ENCODE measurements around the gene FAM168A.

FAM168A gene

GRCh38 chr11:73393011-73393380 is 204.9 kb downstream of the FAM168A start:
- Histone ChIP-seq H3K4me2 (ENCODE audit: low read length) (no peak overlapping the region), H3K4me3 (ENCODE audit: low read length) (no peak overlapping the region), H4K20me1 (ENCODE audit: insufficient read depth, low read length) (peaks cover 14% of the 10 kb centered on the region), H3K9me3 (ENCODE audit: insufficient read depth, low read length) (no peaks in the 10 kb centered on the region), H3K9ac (ENCODE audit: low read length) (no peak overlapping the region), H3K4me1 (ENCODE audit: low read length) (no peaks in the 10 kb centered on the region), H3K27ac (ENCODE audit: low read length) (no peak overlapping the region), H3K79me2 (ENCODE audit: low read length) (peaks cover 21% of the 10 kb centered on the region), H3K27me3 (ENCODE audit: low read depth, low read length) (no peaks in the 10 kb centered on the region), H3K36me3 (replicated peaks; ENCODE audit: low read depth, low read length) (peaks cover 37% of the 10 kb centered on the region), H2AFZ (ENCODE audit: low read depth, low read length) (no peak overlapping the region)
- TF ChIP-seq CTCF (IDR thresholded peaks at IDR 0.05; ENCODE audit: low read depth, low read length) (no peak), EZH2phosphoT487 (IDR thresholded peaks at IDR 0.05; ENCODE audit: low read depth) (no peak)

- Histone ChIP-seq H3K9me3 (ENCODE audit: insufficient read depth, low read length) (no peaks in the 10 kb centered on the region), H3K27me3 (ENCODE audit: low read depth, low read length) (no peaks in the 10 kb centered on the region), H4K20me1 (ENCODE audit: insufficient read depth, low read length) (peaks cover 17% of the 10 kb centered on the region), H3K4me3 (ENCODE audit: low read length) (no peak overlapping the region), H3K79me2 (ENCODE audit: low read length) (peaks cover 28% of the 10 kb centered on the region), H3K36me3 (replicated peaks; ENCODE audit: low read depth, low read length) (peaks cover 33% of the 10 kb centered on the region), H3K9ac (ENCODE audit: low read length) (no peak overlapping the region), H3K4me2 (ENCODE audit: low read length) (no peak overlapping the region), H3K27ac (ENCODE audit: low read length) (no peak overlapping the region), H3K4me1 (ENCODE audit: low read length) (peaks cover 2% of the 10 kb centered on the region), H2AFZ (ENCODE audit: low read depth, low read length) (no peak overlapping the region)
- no peak for TF ChIP-seq EZH2phosphoT487 (IDR thresholded peaks at IDR 0.05; ENCODE audit: low read depth)
- TF ChIP-seq CTCF (IDR thresholded peaks at IDR 0.05; ENCODE audit: low read depth, low read length), result no peak
These were observed 205.6 kb downstream of the FAM168A start for GRCh38 chr11:73392108-73393010.

- no peak overlapping the region for H3K4me3 ChIP-seq (ENCODE audit: low read length)
- H3K9ac ChIP-seq (ENCODE audit: low read length), result no peak overlapping the region
- peaks cover 35% of the 10 kb centered on the region for H3K79me2 ChIP-seq (ENCODE audit: low read length)
- peaks cover 28% of the 10 kb centered on the region for H3K36me3 ChIP-seq (replicated peaks; ENCODE audit: low read depth, low read length)
- H3K27ac ChIP-seq (ENCODE audit: low read length), result no peak overlapping the region
- no peak overlapping the region for H3K4me2 ChIP-seq (ENCODE audit: low read length)
- peaks cover 17% of the 10 kb centered on the region for H4K20me1 ChIP-seq (ENCODE audit: insufficient read depth, low read length)
- H3K4me1 ChIP-seq (ENCODE audit: low read length), result peaks cover 9% of the 10 kb centered on the region
- no peak overlapping the region for H2AFZ ChIP-seq (ENCODE audit: low read depth, low read length)
- no peaks in the 10 kb centered on the region for H3K9me3 ChIP-seq (ENCODE audit: insufficient read depth, low read length)
- H3K27me3 ChIP-seq (ENCODE audit: low read depth, low read length), result no peaks in the 10 kb centered on the region
- TF ChIP-seq EZH2phosphoT487 (IDR thresholded peaks at IDR 0.05; ENCODE audit: low read depth) (no peak), CTCF (IDR thresholded peaks at IDR 0.05; ENCODE audit: low read depth, low read length) (no peak)
These were observed 206.2 kb downstream of the FAM168A start for GRCh38 chr11:73391665-73392064.

- no peak overlapping the region for H3K4me2 ChIP-seq (ENCODE audit: low read length)
- H3K27ac ChIP-seq (ENCODE audit: low read length), result no peak overlapping the region
- H3K4me3 ChIP-seq (ENCODE audit: low read length), result no peak overlapping the region
- peaks cover 24% of the 10 kb centered on the region for H3K36me3 ChIP-seq (replicated peaks; ENCODE audit: low read depth, low read length)
- H3K4me1 ChIP-seq (ENCODE audit: low read length), result peaks cover 17% of the 10 kb centered on the region
- H3K9me3 ChIP-seq (ENCODE audit: insufficient read depth, low read length), result no peaks in the 10 kb centered on the region
- peaks cover 43% of the 10 kb centered on the region for H3K79me2 ChIP-seq (ENCODE audit: low read length)
- H3K27me3 ChIP-seq (ENCODE audit: low read depth, low read length), result no peaks in the 10 kb centered on the region
- H4K20me1 ChIP-seq (ENCODE audit: insufficient read depth, low read length), result peaks cover 17% of the 10 kb centered on the region
- H3K9ac ChIP-seq (ENCODE audit: low read length), result no peak overlapping the region
- no peak overlapping the region for H2AFZ ChIP-seq (ENCODE audit: low read depth, low read length)
- TF ChIP-seq CTCF (IDR thresholded peaks at IDR 0.05; ENCODE audit: low read depth, low read length) (no peak), EZH2phosphoT487 (IDR thresholded peaks at IDR 0.05; ENCODE audit: low read depth) (no peak)
These were observed 207.0 kb downstream of the FAM168A start for GRCh38 chr11:73390601-73391565.

All from OCI-LY3 (cell line).